Measurements from ENCODE around the gene GDE1. TPM values are rescaled to one million over a fixed set of nuclear protein-coding genes. Genes with fewer than 3 reads are reported as not detected.

GDE1 gene
- polyA plus RNA-seq, 1 donor (not counting 4 experiments of a cell fraction or from before 2014, with no cell fraction given), result 52.9 TPM

GRCh38 chr16:19517424-19518089 is 4.3 kb downstream of the GDE1 start:
- H3K79me2 ChIP-seq (ENCODE audit: control insufficient read depth, insufficient read depth, low read length), result peaks cover 33% of the 10 kb centered on the region
- no peak for TF ChIP-seq EZH2 (IDR thresholded peaks at IDR 0.05; ENCODE audit: low read length)
- TF ChIP-seq CTCF (optimal IDR thresholded peaks at IDR 0.05 in 1 of 3, IDR thresholded peaks at IDR 0.05 in 1 of 3, conservative IDR thresholded peaks at IDR 0.05 in 1 of 3; ENCODE audit: extremely low read depth in 1 of 3, insufficient read depth in 2 of 3, low read length in 3 of 3), result no peak
- no peak overlapping the region for H3K4me3 ChIP-seq (ENCODE audit: control insufficient read depth in 2 of 3, extremely low read depth in 1 of 3, insufficient read depth in 2 of 3, low read depth in 1 of 3, low read length in 3 of 3)
- H3K9me3 ChIP-seq (ENCODE audit: control insufficient read depth, low read depth, low read length), result no peaks in the 10 kb centered on the region
- H3K36me3 ChIP-seq (ENCODE audit: control insufficient read depth in 2 of 2, extremely low read depth in 1 of 2, insufficient read depth in 2 of 2, low read length in 2 of 2), result peaks cover 0 to 6% of the 10 kb centered on the region in 2 experiments
- FAIRE-seq (no peak), DNase-seq (ENCODE audit: low read depth, low spot score) (peak; percentile 40)
- H4K20me1 ChIP-seq (ENCODE audit: control insufficient read depth, extremely low read depth, insufficient read depth, low read length), result peaks cover 3% of the 10 kb centered on the region
- H3K27me3 ChIP-seq (ENCODE audit: control insufficient read depth, extremely low read depth, insufficient read depth, low read length), result no peaks in the 10 kb centered on the region
- H3K4me1 ChIP-seq (ENCODE audit: control insufficient read depth, extremely low read depth, insufficient read depth, low read length), result peaks cover 22% of the 10 kb centered on the region
- peak overlapping the region; percentile 62 for H3K27ac ChIP-seq (ENCODE audit: control insufficient read depth, insufficient read depth, low read length)
- no peak overlapping the region for H2AFZ ChIP-seq (ENCODE audit: control insufficient read depth, low read length)
- no peaks in the 10 kb centered on the region for H3K9me1 ChIP-seq (ENCODE audit: control insufficient read depth, extremely low read depth, insufficient read depth, low read length)
- no peak overlapping the region for H3K9ac ChIP-seq (ENCODE audit: control insufficient read depth, extremely low read depth, insufficient read depth, low read length)
- dilution Hi-C loops (cut with MboI; ENCODE audit: extremely low pct_ligation_motif_present, low sequenced_read_pairs), result loop anchor here (25.0 kb wide), 1 partner anchor 105 kb away; the partner anchor contains the start of gene TMC5
- H3K4me2 ChIP-seq (ENCODE audit: control insufficient read depth, extremely low read depth, insufficient read depth, low read depth, low read length), result no peak overlapping the region

- Histone ChIP-seq H3K4me3 (ENCODE audit: control insufficient read depth in 2 of 3, extremely low read depth in 1 of 3, insufficient read depth in 2 of 3, low read depth in 1 of 3, low read length in 3 of 3) (no peak overlapping the region), H3K27me3 (ENCODE audit: control insufficient read depth, extremely low read depth, insufficient read depth, low read length) (no peaks in the 10 kb centered on the region), H2AFZ (ENCODE audit: control insufficient read depth, low read length) (no peak overlapping the region), H3K9me1 (ENCODE audit: control insufficient read depth, extremely low read depth, insufficient read depth, low read length) (no peaks in the 10 kb centered on the region), H3K27ac (ENCODE audit: control insufficient read depth, insufficient read depth, low read length) (no peak overlapping the region), H3K79me2 (ENCODE audit: control insufficient read depth, insufficient read depth, low read length) (peaks cover 23% of the 10 kb centered on the region), H3K9ac (ENCODE audit: control insufficient read depth, extremely low read depth, insufficient read depth, low read length) (no peak overlapping the region), H3K4me2 (ENCODE audit: control insufficient read depth, extremely low read depth, insufficient read depth, low read depth, low read length) (no peak overlapping the region), H3K9me3 (ENCODE audit: control insufficient read depth, low read depth, low read length) (no peaks in the 10 kb centered on the region), H4K20me1 (ENCODE audit: control insufficient read depth, extremely low read depth, insufficient read depth, low read length) (peaks cover 3% of the 10 kb centered on the region), H3K4me1 (ENCODE audit: control insufficient read depth, extremely low read depth, insufficient read depth, low read length) (peaks cover 18% of the 10 kb centered on the region), H3K36me3 (ENCODE audit: control insufficient read depth in 2 of 2, extremely low read depth in 1 of 2, insufficient read depth in 2 of 2, low read length in 2 of 2) (peaks cover 0 to 6% of the 10 kb centered on the region in 2 experiments)
- no peak for DNase-seq (ENCODE audit: low read depth, low spot score)
- dilution Hi-C loops (cut with MboI; ENCODE audit: extremely low pct_ligation_motif_present, low sequenced_read_pairs), result loop anchor here (25.0 kb wide), 1 partner anchor 103 kb away; the partner anchor contains the start of gene TMC5
- TF ChIP-seq CTCF (optimal IDR thresholded peaks at IDR 0.05 in 1 of 3, IDR thresholded peaks at IDR 0.05 in 1 of 3, conservative IDR thresholded peaks at IDR 0.05 in 1 of 3; ENCODE audit: extremely low read depth in 1 of 3, insufficient read depth in 2 of 3, low read length in 3 of 3), result no peak
- no peak for TF ChIP-seq EZH2 (IDR thresholded peaks at IDR 0.05; ENCODE audit: low read length)
- FAIRE-seq, result no peak
Observed at GRCh38 chr16:19515757-19516156, 6.1 kb downstream of the GDE1 start.

Measured in keratinocyte (primary cell).